ENCODE data around the gene SHKBP1.

- no peak for TF ChIP-seq CTCF (conservative IDR thresholded peaks at IDR 0.05; ENCODE audit: low read depth, low read length)
- TF ChIP-seq SMC3 (IDR thresholded peaks at IDR 0.05; ENCODE audit: low read depth, low read length): no peak
- TF ChIP-seq USF2 (IDR thresholded peaks at IDR 0.05; ENCODE audit: low read depth, low read length): no peak
- TF ChIP-seq MAFK (IDR thresholded peaks at IDR 0.05; ENCODE audit: low read depth, low read length): peak; percentile 62
- TF ChIP-seq POLR2A (IDR thresholded peaks at IDR 0.05; ENCODE audit: low read depth, low read length): no peak
- no peak for TF ChIP-seq RAD21 (IDR thresholded peaks at IDR 0.05; ENCODE audit: low read length)
- no peak for TF ChIP-seq BHLHE40 (IDR thresholded peaks at IDR 0.05; ENCODE audit: low read depth, low read length)
- no peak for TF ChIP-seq RFX5 (IDR thresholded peaks at IDR 0.05; ENCODE audit: low read depth, low read length)
- no peak for TF ChIP-seq MXI1 (IDR thresholded peaks at IDR 0.05; ENCODE audit: borderline replicate concordance, low read depth, low read length)
Measured at GRCh38 chr19:40633207-40633606, 56.5 kb downstream of the SHKBP1 start.

All from IMR-90 (cell line).